HG03103 (cell line): ENCODE data around the gene ACACA.
"Not testable (repeated sequence)": the region's sequence is repeated elsewhere in the genome, so short reads cannot be mapped to it uniquely, and the experiment has no call there.

Experiments
- ATAC-seq: cut with Tn5 transposase; IDR thresholded peaks from one replicate; pipeline ENCODE4 v1.9.1; 2021; ENCODE audit warnings: low read depth; ENCODE audit not compliant: unreplicated experiment

The ACACA gene

DNA sequence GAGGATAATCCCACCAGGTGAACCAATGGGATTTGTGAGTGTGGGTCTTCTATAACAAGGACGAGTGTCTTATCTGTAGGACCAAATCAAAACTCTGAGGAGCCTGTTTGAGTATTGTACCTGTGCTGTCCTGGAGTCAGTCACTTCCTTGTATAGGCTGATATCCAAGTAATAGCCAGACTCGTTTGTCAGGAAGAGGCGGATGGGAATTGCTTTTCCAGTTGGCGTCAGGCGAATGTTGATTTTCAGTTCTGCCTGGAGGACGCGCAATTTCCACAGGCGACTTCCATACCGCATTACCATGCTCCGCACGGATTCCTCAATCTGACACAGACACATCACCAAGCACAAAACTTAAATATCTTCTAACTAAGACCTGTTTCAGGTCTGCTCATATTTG, 218.5 kb downstream of the ACACA start:
- no peak for ATAC-seq

DNA sequence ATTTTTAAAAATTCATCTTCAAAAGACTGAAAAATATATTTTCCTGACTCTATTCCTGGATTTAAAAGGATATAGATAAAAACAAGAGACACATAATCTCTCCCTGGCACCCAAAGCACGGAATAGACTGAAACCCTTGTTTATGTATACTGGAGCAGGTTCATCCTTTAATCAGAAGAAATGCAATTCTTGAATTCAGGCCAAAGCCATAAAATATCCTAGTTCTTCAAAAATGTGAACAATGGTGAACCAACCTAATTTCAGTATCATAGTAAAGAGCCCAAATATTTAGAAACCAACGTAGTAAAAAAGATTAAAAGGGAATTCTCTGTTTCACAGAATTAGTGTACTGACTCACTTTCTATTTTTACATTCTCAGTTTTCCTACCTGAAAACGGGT, 219.4 kb downstream of the ACACA start:
- ATAC-seq = no peak

DNA sequence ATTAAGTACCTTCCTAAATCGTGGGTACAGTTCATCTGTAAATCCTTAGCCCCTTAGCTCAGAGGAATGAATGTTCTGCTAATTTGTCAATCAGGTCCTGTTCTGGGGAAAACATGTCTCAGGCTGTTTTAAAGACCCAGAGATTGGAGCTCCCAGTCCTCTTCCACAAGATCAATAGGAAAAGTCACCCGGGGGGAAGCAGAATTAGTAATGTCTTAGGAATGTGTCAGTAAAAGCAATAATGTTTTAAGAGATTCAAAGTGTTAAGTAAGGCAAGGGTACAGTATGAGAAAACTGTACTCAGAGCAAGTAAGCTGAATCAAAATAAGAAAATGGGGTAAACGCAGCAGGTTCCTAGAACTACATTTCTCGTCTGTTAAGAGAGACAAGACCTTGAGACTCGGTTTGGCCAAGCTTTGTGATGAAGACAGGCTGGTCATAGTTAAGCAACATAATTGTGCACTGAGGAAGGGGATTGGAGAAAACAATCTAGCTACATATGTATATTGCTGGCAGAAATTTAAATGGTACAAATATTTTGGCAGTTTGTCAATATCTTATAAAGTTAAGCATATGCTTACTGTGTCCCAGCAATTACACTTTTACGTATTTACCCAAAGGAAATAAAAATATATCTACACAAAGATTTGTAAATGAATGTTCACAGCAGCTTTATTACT, 223.7 kb downstream of the ACACA start:
- ATAC-seq = no peak

DNA sequence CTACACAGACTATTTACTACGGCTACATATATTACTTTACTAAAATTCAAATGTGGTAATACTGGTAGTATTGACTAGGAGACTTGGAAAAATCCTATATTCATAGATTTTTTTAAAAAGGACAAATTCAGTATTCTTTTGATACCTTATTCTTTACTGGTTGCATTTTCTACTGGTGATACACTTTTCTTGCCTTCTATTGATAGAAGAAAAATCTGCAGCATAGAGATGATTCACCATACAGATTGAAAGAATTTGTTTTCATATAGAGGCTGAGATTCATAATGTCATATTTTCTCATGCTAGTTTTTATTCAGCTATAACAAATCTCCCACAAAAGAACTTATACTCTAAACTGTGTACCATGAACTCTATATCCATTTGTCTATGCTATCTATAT, 226.3 kb downstream of the ACACA start:
- ATAC-seq = no peak

DNA sequence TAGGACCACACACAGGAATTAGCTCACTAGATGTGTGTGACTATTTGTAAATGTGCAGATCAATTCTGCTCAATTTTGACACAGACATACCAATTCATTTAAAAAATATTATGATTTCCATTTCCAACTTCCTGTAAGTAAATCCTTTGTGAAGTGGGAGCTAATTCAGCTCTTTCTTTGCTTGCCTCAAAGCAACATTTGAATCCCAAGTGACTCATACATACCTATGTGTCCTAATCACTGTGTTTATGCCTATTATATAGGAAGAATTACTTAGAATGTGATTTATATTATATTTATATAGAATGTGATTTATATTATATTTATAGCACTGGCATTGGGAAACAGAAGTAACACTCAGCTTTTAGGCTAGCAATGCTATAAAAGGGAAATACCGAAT, 226.7 kb downstream of the ACACA start:
- no peak for ATAC-seq

DNA sequence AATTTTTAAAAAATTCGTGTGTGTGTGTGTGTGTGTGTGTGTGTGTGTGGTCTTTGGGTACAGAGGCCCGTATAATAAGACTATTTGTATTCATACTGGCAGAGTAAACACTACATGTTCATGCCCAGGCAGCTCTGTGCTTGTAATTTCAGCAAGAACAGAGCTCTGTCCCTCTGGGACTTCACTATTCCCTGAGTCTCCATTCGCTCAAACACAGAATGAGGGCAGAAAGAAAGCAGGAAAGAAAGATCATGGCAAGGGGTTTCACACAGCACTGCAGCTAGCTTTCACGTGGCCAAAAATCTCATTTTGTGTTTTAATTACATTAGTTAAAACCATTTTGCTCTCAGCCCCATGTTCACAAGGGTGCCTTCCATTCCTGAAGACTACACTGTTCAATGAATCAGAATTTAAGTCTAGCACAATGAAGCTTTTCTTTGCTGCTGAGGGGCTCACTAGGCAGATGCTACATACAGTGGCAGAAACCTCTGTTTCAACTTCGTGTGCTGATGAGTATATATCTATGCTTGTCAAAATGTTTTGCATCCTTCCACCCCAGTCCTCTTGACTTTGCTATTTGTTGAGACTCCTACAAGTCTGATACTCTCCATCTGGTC, 229.3 kb downstream of the ACACA start:
- ATAC-seq = no peak

DNA sequence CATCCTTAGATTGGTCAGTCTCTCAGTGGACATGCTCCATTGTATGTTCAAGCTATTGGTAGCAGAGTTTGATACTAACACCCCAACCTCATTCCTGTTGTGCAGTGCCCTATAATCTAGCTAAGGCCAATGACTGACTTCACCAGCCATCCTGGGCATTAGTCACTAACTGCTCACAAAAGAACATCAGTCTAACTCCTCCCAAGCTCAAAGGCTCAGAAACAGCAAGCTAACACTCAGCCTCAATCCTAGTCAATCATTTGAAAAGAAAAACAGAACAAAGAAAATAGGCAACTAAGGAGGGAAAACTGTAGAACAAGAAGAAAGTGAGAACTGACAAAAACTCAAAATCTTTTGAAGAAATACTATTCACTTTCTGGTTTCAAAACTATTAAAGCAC, 229.9 kb downstream of the ACACA start:
- no peak for ATAC-seq

DNA sequence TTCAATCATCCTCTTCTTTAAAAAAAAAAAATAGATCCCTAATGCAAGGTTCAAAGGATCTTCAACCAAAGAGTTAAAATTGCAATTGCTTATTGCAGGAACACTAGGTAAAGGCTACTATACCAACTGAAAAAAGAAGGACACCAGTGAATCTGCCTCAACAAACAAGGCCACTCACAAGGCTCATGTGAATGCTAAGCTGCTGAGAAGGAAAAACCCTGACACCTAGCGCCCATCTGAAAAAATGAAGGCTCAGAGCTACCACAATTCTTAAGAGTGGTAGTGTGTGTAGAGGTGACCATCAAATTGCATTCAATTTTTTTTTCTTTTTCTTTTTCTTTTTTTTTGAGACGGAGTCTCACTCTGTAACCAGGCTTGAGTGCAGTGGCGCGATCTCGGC, 232.4 kb downstream of the ACACA start:
- no peak for ATAC-seq

DNA sequence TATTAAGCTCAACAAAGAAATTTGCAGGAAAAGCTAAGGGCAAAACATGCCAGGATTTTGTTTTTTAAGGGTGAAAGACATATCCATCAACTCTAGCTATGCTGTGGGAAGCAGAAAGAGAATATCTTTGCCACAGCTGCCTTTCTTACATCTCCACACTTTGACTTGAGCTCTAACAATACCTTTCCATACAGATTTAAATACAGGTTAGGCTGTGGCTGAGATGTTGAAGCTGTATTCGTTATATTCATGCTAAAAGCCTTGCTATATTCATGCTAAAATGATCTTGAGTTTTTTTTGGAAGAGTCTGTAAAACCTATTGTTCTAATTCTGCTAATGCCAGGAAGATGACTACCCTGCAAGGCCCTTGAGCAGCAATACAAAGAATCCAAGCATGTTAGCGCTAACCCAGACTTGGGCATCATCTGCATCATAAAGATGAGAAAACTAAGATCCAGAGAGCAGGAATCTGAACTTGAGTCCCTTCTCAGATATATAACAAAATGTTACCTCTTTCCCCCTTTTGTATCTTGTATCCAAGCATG, 235.7 kb downstream of the ACACA start:
- ATAC-seq = no peak

DNA sequence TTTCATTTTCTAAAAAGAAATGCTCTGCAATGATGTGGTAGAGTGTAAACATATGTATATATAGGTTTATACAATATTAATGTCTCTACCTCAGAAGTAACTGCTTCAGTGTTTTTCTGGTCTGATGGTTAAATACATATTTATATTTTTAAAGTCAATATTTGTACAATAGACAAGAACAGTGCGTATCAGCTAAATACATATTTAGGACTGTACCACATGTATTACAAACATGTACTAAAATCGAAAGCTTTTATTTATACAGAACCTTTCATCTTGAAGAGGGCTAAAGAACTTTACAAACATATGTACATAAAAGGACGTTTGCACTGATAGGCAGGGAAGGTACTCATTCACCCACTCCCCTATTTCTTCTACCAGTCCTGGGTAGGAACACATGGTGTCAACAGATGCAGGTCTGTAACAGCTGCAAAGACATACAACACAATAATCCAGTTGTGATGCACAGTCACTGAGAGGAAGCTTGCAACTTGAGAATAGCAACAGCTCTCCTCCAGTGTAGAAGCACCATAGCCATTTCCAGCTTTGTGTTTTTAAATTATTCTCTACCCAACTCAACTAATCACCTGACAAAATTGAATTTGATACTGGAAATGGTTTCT, 237.8 kb downstream of the ACACA start:
- ATAC-seq = no peak

DNA sequence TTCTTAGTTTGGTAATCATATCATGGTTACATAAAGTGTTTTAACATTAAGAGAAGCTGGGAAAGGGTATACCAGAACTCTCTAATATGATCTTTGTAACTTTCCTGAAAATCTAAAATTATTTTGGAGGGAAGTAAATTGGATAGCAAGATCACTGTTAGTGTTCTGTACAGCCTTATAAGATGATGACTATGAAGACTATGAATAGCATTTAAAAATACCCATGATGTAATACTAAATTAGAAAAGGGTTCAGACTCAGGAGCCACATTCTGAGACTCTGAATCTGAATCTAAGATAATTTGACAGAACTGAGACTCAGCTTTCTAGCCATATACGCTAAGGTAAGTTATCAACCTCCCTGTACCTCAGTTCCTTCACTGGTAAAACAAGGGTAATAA, 238.9 kb downstream of the ACACA start:
- no peak for ATAC-seq

DNA sequence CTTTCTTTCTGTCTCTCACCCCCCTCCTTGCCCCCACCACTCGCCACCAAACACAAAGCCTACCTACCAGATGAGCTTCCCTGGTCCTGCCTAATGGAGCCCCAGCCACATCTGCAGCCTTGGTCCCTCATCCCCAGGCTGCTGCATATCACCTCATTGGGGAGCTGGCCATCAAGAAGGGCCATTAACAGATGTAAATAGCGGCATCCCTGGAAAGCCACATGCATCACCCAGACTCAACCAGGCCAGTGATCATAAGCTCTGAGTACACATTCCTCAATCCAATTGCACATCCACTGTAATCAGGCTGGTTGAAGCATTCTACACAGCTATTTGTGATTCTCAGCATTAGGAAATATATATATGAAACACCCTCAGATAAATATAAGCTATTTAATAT, 242.6 kb downstream of the ACACA start:
- ATAC-seq = no peak

DNA sequence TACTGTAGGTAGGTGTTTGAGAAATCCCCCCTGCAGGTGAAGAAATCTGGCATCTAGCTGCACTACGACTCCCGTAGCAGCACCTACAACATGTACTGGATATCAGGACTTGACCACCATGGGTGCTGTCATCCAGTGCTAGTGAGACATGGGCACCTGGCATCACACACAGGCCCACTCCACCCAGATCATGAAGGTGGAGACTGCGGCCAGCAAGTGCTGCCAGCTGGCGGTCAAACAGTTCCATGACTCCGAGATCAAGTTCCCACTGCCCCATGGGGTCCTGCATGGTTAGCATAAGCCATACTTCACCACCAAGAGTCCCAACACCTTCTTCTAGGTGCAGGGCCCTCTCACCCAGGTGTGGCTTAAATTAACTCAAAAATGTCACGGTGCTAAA, 243.8 kb downstream of the ACACA start:
- no peak for ATAC-seq

DNA sequence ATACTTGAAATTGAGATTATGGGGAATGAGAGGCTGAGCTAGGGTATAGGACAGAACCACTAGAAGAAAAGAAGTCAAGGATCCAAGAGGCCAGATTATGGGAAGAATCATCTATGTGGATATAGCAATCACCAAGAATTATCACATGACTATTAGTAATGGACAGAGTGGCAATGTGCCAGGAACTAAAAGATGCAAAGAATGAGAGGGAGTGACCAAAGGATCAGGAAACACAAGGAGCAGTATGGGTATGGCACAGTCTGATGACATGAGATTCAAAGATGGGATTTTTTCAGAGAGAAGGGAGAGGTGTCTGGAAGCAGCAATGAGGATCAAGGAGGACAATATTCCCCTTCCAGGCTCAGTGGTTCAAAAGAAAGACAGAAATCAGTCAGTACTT, 245.7 kb downstream of the ACACA start:
- ATAC-seq = no peak

DNA sequence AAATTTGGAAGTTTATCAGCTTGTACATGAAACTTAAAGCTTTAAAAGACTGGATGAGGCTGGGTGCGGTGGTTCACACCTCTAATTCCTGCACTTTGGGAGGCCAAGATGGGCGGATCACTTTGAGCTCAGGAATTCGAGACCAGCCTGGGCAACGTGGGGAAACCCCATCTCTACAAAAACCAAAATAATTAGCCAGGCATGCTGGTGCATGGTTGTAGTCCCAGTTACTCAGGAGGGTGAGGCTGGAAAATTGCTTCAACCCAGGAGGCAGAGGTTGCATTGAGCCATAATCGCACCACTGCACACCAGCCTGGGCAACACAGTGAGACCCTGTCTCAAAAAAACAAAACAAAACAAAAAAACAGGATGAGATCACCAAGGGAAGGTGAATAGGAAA, 248.3 kb downstream of the ACACA start:
- no peak for ATAC-seq

DNA sequence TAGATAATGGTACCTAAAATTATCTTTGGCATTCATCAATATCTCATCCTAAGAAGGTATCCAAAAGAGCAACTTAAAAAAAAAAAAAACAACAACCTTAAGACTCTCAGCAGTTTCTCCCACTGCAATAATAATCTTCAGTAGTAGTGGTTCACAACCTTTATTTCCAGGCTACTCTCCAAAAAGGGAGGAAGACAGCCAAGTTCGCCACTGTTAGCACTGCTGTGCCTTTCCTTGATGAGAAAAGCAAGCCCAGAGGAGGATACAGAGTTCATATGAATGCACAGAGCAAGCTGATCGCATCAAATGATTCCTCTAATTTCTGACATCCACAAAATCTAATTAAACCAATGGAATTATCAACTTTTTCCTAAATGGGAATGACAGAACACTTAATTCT, 258.5 kb downstream of the ACACA start:
- ATAC-seq = no peak

DNA sequence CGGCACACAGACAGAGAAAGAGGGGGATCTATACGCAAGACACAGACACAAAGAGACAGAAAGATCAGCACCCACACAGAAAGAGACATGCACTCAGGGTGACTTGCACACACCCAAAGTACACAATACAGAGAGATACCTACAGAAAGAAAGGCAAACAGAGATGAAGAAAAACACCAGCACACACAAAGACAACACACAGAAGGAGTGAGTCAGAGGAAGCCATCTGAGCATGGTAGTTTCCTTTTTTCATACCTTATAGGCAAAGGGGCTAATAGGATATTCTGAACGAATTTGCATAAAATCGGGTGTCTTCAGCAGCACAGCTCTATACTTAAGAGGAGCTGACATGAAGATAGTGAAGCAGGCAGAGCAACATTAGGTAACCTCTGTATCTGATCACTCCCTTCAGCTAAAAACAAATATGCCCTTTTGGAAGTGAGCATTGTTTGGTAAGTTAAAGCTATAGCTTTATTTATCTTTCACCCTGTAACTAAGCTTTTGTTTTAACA, 259.3 kb downstream of the ACACA start:
- peak; percentile 63 for ATAC-seq

DNA sequence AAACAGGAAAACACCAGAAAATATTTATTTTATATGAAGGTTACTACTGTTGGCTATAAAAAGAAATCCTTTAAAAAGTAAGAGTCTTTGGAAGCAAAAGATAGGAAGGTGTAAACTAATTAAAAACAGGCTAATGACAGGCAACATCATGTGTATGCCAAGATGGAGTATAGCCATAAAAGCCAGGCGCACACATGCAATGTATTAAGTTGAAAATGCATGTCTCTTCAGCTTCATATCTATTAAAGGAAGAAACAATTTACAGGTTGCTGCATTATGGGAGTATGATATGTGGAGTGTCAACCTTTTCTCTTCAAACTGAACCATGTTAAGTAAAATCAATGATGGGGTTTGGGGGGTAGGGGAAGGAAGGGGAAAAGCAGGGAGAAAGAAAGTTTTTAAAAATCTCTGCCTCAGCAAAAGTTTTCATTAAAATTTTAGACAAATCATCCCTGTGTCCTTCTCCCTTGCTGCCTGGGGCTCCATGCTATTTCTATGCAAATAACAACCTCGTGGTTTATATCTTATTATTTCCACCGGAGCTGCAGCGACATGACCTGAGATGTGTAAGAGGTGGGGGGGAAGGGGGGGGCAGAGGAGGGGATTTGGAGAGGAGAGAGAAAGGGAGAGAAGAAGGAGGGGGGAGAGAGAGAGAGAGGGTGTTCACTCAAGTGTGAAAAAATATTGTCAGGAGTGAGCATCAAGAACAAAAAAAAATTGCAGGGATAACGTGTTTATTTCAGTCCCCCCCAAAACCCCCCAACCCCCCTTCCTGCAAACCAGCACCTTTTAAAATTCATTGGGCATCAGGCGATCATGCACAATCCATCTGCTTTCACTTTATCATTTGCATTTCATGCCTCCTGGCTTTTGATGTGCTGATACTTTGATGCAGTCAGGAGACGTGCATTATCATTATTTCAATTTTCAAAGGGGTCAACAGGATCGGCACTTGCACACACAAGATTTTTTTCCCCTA, 260.3 kb downstream of the ACACA start:
- no peak for ATAC-seq

DNA sequence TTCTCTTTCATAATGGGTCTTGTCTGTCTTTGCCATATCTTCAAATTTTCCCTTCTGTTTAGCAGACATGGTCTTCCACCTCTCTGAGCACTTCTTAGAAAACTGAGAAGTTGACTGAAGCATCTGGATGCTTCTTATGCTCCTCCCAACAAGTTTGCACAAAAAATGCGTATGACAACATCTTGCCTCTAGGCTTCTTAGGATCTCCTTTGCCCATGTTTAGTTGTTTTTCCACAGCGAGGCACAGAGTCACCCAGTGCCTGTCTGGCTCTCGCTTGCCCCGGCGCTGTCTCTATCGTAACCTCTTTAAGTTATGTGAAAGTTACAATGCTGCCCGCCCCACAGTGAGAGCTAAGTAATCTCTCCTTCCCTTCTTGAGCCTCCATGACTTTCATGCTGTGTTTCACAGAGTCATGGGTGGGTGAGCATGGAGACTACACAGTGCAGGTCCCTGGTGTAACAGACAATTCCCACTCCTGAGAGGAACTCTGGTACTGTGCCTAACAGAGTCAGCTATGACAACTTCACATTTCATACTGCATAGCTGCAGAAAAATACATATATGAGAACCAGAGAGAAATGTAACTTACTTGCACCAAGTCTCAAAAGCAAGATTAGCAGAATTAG, 262.4 kb downstream of the ACACA start:
- no peak for ATAC-seq

DNA sequence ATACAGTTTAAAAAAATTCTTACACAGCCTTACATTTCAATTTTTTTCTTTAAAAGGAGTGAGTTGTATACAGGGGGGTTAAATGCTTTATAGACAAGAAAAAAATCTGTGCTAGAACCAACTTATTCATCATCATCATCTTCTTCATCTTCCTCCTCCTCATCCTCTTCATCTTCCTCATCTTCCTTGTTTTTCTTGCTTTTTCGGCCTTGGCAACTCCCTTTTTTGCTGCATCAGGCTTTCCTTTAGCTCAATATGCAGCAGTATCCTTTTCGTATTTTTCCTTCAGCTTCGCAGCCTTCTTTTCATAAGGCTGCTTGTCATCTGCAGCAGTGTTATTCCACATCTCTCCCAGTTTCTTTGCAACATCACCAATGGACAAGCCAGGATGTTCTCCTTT, 263.1 kb downstream of the ACACA start:
- ATAC-seq = not testable (repeated sequence)
